GM23338 (cell line): ENCODE results near the gene CAPN9. TPM values are rescaled to one million over a fixed set of nuclear protein-coding genes. Genes with fewer than 3 reads are reported as not detected.

Source experiments
- ATAC-seq: fragments of 200-7000 bp; cut with Tn5 transposase; 3 replicates; pipeline ENCODE4 v1.9.1; 2020
- DNase-seq: peaks from one replicate; pipeline ENCODE4 v3.0.0-alpha.2; 2015; ENCODE audit warnings: low spot score
- H2AFZ ChIP-seq: fragments of 200-600 bp; sonication (generic); 2 replicates; pipeline ENCODE4 v1.8.0; 2016; ENCODE audit warnings: antibody characterized with exemption, mild to moderate bottlenecking, moderate library complexity
- H3F3A ChIP-seq: fragments of 200-600 bp; sonication (generic); replicated peaks from 2 replicates; pipeline ENCODE4 v1.8.0; 2017; ENCODE audit warnings: antibody characterized with exemption, mixed run types, low read depth
- H3K27ac ChIP-seq: fragments of 200-600 bp; sonication (generic); 2 replicates; pipeline ENCODE4 v1.6.1; 2016; ENCODE audit warnings: low read depth
- H3K27me3 ChIP-seq: fragments of 200-600 bp; sonication (generic); 2 replicates; pipeline ENCODE4 v1.8.0; 2016; ENCODE audit warnings: mild to moderate bottlenecking, mixed run types, moderate library complexity; ENCODE audit not compliant: insufficient read depth
- H3K36me3 ChIP-seq: fragments of 200-600 bp; sonication (generic); 2 replicates; pipeline ENCODE4 v1.8.0; 2016; ENCODE audit warnings: mild to moderate bottlenecking; ENCODE audit not compliant: insufficient read depth
- H3K4me1 ChIP-seq: fragments of 200-600 bp; sonication (generic); 2 replicates; pipeline ENCODE4 v1.8.0; 2016; ENCODE audit warnings: mild to moderate bottlenecking, moderate library complexity; ENCODE audit not compliant: insufficient read depth
- H3K4me2 ChIP-seq: fragments of 200-600 bp; sonication (generic); 2 replicates; pipeline ENCODE4 v1.7.1; 2017; ENCODE audit warnings: mixed run types
- H3K4me3 ChIP-seq: fragments of 200-600 bp; sonication (generic); 2 replicates; pipeline ENCODE4 v1.6.1; 2016; ENCODE audit warnings: mixed run types
- H3K79me2 ChIP-seq: fragments of 200-600 bp; sonication (generic); replicated peaks from 2 replicates; pipeline ENCODE4 v1.8.0; 2017; ENCODE audit warnings: mild to moderate bottlenecking; ENCODE audit not compliant: insufficient read depth
- H3K9me2 ChIP-seq: fragments of 200-600 bp; sonication (generic); 2 replicates; pipeline ENCODE4 v1.8.0; 2017; ENCODE audit not compliant: insufficient read depth
- H4K20me1 ChIP-seq: fragments of 200-600 bp; sonication (generic); replicated peaks from 2 replicates; pipeline ENCODE4 v1.8.0; 2017; ENCODE audit warnings: mild to moderate bottlenecking; ENCODE audit not compliant: insufficient read depth
- H3K27ac Mint-ChIP-seq: 2 replicates; pipeline ENCODE4 v1.8.0; 2020; ENCODE audit warnings: inconsistent platforms, mild to moderate bottlenecking, moderate library complexity, mixed read lengths
- H3K27me3 Mint-ChIP-seq: 3 replicates; pipeline ENCODE4 v1.8.0; 2022; ENCODE audit warnings: low read depth, mild to moderate bottlenecking, moderate library complexity, mixed read lengths, inconsistent platforms; ENCODE audit not compliant: insufficient read depth, poor library complexity
- H3K36me3 Mint-ChIP-seq: 3 replicates; pipeline ENCODE4 v1.8.0; 2021; ENCODE audit warnings: low read depth, mild to moderate bottlenecking, inconsistent platforms, moderate library complexity, mixed read lengths
- H3K4me1 Mint-ChIP-seq: 3 replicates; pipeline ENCODE4 v1.8.0; 2020; ENCODE audit warnings: mild to moderate bottlenecking, inconsistent platforms, mixed read lengths
- H3K4me3 Mint-ChIP-seq: 3 replicates; pipeline ENCODE4 v1.8.0; 2021; ENCODE audit warnings: moderate library complexity, mild to moderate bottlenecking, inconsistent platforms, mixed read lengths
- H3K9me3 Mint-ChIP-seq: 3 replicates; pipeline ENCODE4 v1.8.0; 2020; ENCODE audit warnings: moderate library complexity, mild to moderate bottlenecking, inconsistent platforms, mixed read lengths
- CREB1 ChIP-seq: fragments of 250-450 bp; sonication (Bioruptor Pico); IDR thresholded peaks from 2 replicates; pipeline ENCODE4 v1.5.0; 2020; ENCODE audit warnings: low read depth, mild to moderate bottlenecking, moderate library complexity
- CTCF ChIP-seq, 2 experiments: fragments of 200-600 bp in 1 of 2; sonication (generic) in 1 of 2; conservative IDR thresholded peaks; 2 replicates each; pipeline versions ENCODE4 v1.5.1 to v1.6.1; 2016 to 2017; ENCODE audit warnings: antibody characterized with exemption in 2 of 2, low read depth in 2 of 2, mild to moderate bottlenecking in 2 of 2, moderate library complexity in 1 of 2
- EZH2 ChIP-seq: fragments of 200-600 bp; sonication (generic); IDR thresholded peaks from one replicate; pipeline ENCODE4 v1.8.0; 2017; ENCODE audit warnings: antibody characterized with exemption, mild to moderate bottlenecking, low read depth; ENCODE audit not compliant: unreplicated experiment
- EZH2phosphoT487 ChIP-seq: fragments of 200-600 bp; sonication (generic); IDR thresholded peaks from one replicate; pipeline ENCODE4 v1.8.1; 2018; ENCODE audit warnings: antibody characterized with exemption; ENCODE audit not compliant: unreplicated experiment
- JUNB ChIP-seq: IDR thresholded peaks from one replicate; pipeline ENCODE4 v1.6.1; 2016; ENCODE audit warnings: antibody characterized with exemption; ENCODE audit not compliant: unreplicated experiment
- NANOG ChIP-seq: IDR thresholded peaks from 2 replicates; pipeline ENCODE4 v1.6.1; 2016; ENCODE audit warnings: antibody characterized with exemption, borderline replicate concordance
- POLR2AphosphoS5 ChIP-seq: IDR thresholded peaks from 2 replicates; pipeline ENCODE4 v1.6.1; 2016; ENCODE audit warnings: antibody characterized with exemption, low read depth
- STAT1 ChIP-seq: IDR thresholded peaks from one replicate; pipeline ENCODE4 v1.6.1; 2016; ENCODE audit warnings: antibody characterized with exemption; ENCODE audit not compliant: unreplicated experiment
- ZNF114 ChIP-seq: fragments of 250-450 bp; sonication (Bioruptor Pico); IDR thresholded peaks from 2 replicates; pipeline ENCODE4 v1.5.0; 2020; ENCODE audit warnings: mild to moderate bottlenecking, moderate library complexity
- ZNF331 ChIP-seq: fragments of 250-450 bp; sonication (Bioruptor Pico); IDR thresholded peaks from 2 replicates; pipeline ENCODE4 v1.5.0; 2020; ENCODE audit warnings: low read depth, mild to moderate bottlenecking, moderate library complexity
- ZNF462 ChIP-seq: fragments of 250-450 bp; sonication (Bioruptor Pico); IDR thresholded peaks from 2 replicates; pipeline ENCODE4 v1.5.0; 2020; ENCODE audit warnings: mild to moderate bottlenecking, moderate library complexity
- polyA plus RNA-seq: library from polyadenylated mRNA; unstranded; fragments of >200 nt; fragmentation: Nextera tagmentation; extraction: Ambion mirVana; gene quantifications from 2 replicates; pipeline ENCODE4 v1.2.1, GENCODE V29; 2016
- total RNA-seq: library from RNA; depleted of rRNA; stranded (reverse); fragments of >200 nt; shearing (Covaris generic); gene quantifications from 2 replicates; pipeline ENCODE4 v1.2.3, GENCODE V29; 2014
- TF ChIP-seq, protein P1 (sequence below): IDR thresholded peaks from one replicate; pipeline ENCODE4 v1.6.1; 2018; ENCODE audit warnings: antibody characterized with exemption; ENCODE audit not compliant: unreplicated experiment
- TF ChIP-seq, protein P2 (sequence below): IDR thresholded peaks from 2 replicates; pipeline ENCODE4 v1.6.1; 2016; ENCODE audit warnings: antibody characterized with exemption

CAPN9 gene
- total and polyA plus RNA-seq, 2 experiments from 2014 or later: 0.07 TPM; not detected in 1

- no peak overlapping the region for H3K4me3 Mint-ChIP-seq
- H3K36me3 ChIP-seq: no peaks in the 10 kb centered on the region
- 0 out of 2 replicates have a peak, but pooled peaks cover 4% of the 10 kb centered on the region for H3K4me1 ChIP-seq
- no peak overlapping the region for H3K4me2 ChIP-seq
- H3K27me3 Mint-ChIP-seq: peaks cover 13% of the 10 kb centered on the region
- no peak overlapping the region for H2AFZ ChIP-seq
- H3K27me3 ChIP-seq: no peaks in the 10 kb centered on the region
- H3K4me1 Mint-ChIP-seq: peaks cover 21% of the 10 kb centered on the region
- H3F3A ChIP-seq: no peaks in the 10 kb centered on the region
- no peak overlapping the region for H3K27ac ChIP-seq
- no peak for ATAC-seq
- no peak overlapping the region for H3K27ac Mint-ChIP-seq
- TF ChIP-seq CREB1 (CRISPR knock-in tag): no peak
- no peak for TF ChIP-seq ZNF331
- TF ChIP-seq, protein P1, sequence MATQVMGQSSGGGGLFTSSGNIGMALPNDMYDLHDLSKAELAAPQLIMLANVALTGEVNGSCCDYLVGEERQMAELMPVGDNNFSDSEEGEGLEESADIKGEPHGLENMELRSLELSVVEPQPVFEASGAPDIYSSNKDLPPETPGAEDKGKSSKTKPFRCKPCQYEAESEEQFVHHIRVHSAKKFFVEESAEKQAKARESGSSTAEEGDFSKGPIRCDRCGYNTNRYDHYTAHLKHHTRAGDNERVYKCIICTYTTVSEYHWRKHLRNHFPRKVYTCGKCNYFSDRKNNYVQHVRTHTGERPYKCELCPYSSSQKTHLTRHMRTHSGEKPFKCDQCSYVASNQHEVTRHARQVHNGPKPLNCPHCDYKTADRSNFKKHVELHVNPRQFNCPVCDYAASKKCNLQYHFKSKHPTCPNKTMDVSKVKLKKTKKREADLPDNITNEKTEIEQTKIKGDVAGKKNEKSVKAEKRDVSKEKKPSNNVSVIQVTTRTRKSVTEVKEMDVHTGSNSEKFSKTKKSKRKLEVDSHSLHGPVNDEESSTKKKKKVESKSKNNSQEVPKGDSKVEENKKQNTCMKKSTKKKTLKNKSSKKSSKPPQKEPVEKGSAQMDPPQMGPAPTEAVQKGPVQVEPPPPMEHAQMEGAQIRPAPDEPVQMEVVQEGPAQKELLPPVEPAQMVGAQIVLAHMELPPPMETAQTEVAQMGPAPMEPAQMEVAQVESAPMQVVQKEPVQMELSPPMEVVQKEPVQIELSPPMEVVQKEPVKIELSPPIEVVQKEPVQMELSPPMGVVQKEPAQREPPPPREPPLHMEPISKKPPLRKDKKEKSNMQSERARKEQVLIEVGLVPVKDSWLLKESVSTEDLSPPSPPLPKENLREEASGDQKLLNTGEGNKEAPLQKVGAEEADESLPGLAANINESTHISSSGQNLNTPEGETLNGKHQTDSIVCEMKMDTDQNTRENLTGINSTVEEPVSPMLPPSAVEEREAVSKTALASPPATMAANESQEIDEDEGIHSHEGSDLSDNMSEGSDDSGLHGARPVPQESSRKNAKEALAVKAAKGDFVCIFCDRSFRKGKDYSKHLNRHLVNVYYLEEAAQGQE: no peak
- TF ChIP-seq NANOG: no peak
- TF ChIP-seq, protein P2, sequence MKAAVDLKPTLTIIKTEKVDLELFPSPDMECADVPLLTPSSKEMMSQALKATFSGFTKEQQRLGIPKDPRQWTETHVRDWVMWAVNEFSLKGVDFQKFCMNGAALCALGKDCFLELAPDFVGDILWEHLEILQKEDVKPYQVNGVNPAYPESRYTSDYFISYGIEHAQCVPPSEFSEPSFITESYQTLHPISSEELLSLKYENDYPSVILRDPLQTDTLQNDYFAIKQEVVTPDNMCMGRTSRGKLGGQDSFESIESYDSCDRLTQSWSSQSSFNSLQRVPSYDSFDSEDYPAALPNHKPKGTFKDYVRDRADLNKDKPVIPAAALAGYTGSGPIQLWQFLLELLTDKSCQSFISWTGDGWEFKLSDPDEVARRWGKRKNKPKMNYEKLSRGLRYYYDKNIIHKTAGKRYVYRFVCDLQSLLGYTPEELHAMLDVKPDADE: no peak
- no peak for TF ChIP-seq EZH2phosphoT487
- no peak for TF ChIP-seq EZH2
- TF ChIP-seq CTCF (conservative IDR thresholded peaks at IDR 0.05; ENCODE audit: low read depth in 2 of 2): no peak
- TF ChIP-seq JUNB: no peak
- no peak for TF ChIP-seq ZNF114 (CRISPR knock-in tag)
- TF ChIP-seq POLR2AphosphoS5: no peak
- TF ChIP-seq ZNF462 (CRISPR knock-in tag): no peak
- TF ChIP-seq STAT1: no peak
- peaks cover 22% of the 10 kb centered on the region; the same call in 1 of the 2 replicates for H4K20me1 ChIP-seq
- H3K36me3 Mint-ChIP-seq: peaks cover 27% of the 10 kb centered on the region
- no peak for DNase-seq
- H3K79me2 ChIP-seq: peaks cover 8% of the 10 kb centered on the region; the same call in 1 of the 2 replicates
- peaks cover 5% of the 10 kb centered on the region; the same call in 2 of the 3 replicates for H3K9me3 Mint-ChIP-seq
- H3K9me2 ChIP-seq: no peaks in the 10 kb centered on the region
- no peak overlapping the region for H3K4me3 ChIP-seq
These were observed 101.0 kb downstream of the CAPN9 start for GRCh38 chr1:230848235-230848634.
